GM18517 (cell line): ENCODE data around the gene CSNK1G2.

Experiments
- ATAC-seq: cut with Tn5 transposase; IDR thresholded peaks from one replicate; pipeline ENCODE4 v1.9.1; 2021; ENCODE audit warnings: mild to moderate bottlenecking, moderate library complexity; ENCODE audit not compliant: unreplicated experiment

Gene CSNK1G2

GRCh38 chr19:1917926-1918325 is 23.0 kb upstream of the CSNK1G2 start:
- ATAC-seq = no peak

- ATAC-seq = no peak
Measured at GRCh38 chr19:1918975-1919374, 22.0 kb upstream of the CSNK1G2 start.

GRCh38 chr19:1920644-1921043 is 20.3 kb upstream of the CSNK1G2 start:
- ATAC-seq = no peak

GRCh38 chr19:1921326-1921725 is 19.6 kb upstream of the CSNK1G2 start:
- ATAC-seq = no peak

- ATAC-seq = no peak
Measured at GRCh38 chr19:1921825-1922224, 19.1 kb upstream of the CSNK1G2 start.

GRCh38 chr19:1922803-1923202 is 18.2 kb upstream of the CSNK1G2 start:
- ATAC-seq = no peak

GRCh38 chr19:1923319-1923718 is 17.7 kb upstream of the CSNK1G2 start:
- no peak for ATAC-seq

- no peak for ATAC-seq
Measured at GRCh38 chr19:1924320-1924961, 16.5 kb upstream of the CSNK1G2 start.

- ATAC-seq = no peak
Measured at GRCh38 chr19:1925544-1925943, 15.4 kb upstream of the CSNK1G2 start.

GRCh38 chr19:1929021-1929742 is 11.8 kb upstream of the CSNK1G2 start:
- ATAC-seq = no peak

GRCh38 chr19:1931445-1931844 is 9.5 kb upstream of the CSNK1G2 start:
- ATAC-seq = no peak

GRCh38 chr19:1932395-1932794 is 8.6 kb upstream of the CSNK1G2 start:
- ATAC-seq = no peak

- no peak for ATAC-seq
Measured at GRCh38 chr19:1933244-1933643, 7.7 kb upstream of the CSNK1G2 start.

- no peak for ATAC-seq
Measured at GRCh38 chr19:1933942-1934341, 7.0 kb upstream of the CSNK1G2 start.

GRCh38 chr19:1935484-1936208 is 5.3 kb upstream of the CSNK1G2 start:
- no peak for ATAC-seq

GRCh38 chr19:1936430-1936829 is 4.5 kb upstream of the CSNK1G2 start:
- no peak for ATAC-seq

- no peak for ATAC-seq
Measured at GRCh38 chr19:1936916-1937610, 3.9 kb upstream of the CSNK1G2 start.

- ATAC-seq = no peak
Measured at GRCh38 chr19:1938071-1938470, 2.9 kb upstream of the CSNK1G2 start.

- ATAC-seq = no peak
Measured at GRCh38 chr19:1942078-1942933, 1.3 kb downstream of the CSNK1G2 start.

GRCh38 chr19:1942934-1943555 is 2.1 kb downstream of the CSNK1G2 start:
- ATAC-seq = no peak
